Mesenteric fat pad (tissue), 1 donor: Measurements from ENCODE around the gene PDE4D. TPM values are rescaled to one million over a fixed set of nuclear protein-coding genes. Genes with fewer than 3 reads are reported as not detected.

Source experiments
- DNase-seq: peaks from one replicate; pipeline ENCODE4 v3.0.0-alpha.2; 2020; ENCODE audit warnings: low spot score
- total RNA-seq: library from RNA; stranded (reverse); fragmentation: NEBNext Ultra II Directional; extraction: Animal tissue kit (Norgen Biotek cat#: 25700); gene quantifications from one replicate; pipeline ENCODE4 v1.2.1, GENCODE V29; 2021
- donor health status: DM: yes; HTN: yes; CAD: no.

The PDE4D gene
- total RNA-seq, 1 donor from 2014 or later: 28.8 TPM

DNA sequence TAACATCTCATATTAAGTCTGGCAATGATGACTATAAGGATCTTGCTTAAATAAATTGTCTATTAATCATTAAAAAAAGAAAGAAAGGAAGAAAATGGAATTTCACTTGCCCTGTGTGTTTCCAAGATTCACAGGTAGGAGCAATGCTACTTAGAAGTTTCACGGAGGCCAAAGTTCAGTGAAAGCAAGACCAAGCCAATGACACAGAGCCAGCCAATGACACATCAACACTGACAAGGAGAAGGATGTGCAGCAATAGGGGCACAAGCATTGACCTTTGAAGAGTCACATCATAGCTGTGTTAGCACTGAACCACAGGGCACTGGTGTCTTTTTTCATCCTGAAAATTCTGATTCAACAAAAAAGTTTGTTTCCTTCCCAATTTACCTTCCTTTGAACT, 364.3 kb downstream of the PDE4D start:
- no peak for DNase-seq

DNA sequence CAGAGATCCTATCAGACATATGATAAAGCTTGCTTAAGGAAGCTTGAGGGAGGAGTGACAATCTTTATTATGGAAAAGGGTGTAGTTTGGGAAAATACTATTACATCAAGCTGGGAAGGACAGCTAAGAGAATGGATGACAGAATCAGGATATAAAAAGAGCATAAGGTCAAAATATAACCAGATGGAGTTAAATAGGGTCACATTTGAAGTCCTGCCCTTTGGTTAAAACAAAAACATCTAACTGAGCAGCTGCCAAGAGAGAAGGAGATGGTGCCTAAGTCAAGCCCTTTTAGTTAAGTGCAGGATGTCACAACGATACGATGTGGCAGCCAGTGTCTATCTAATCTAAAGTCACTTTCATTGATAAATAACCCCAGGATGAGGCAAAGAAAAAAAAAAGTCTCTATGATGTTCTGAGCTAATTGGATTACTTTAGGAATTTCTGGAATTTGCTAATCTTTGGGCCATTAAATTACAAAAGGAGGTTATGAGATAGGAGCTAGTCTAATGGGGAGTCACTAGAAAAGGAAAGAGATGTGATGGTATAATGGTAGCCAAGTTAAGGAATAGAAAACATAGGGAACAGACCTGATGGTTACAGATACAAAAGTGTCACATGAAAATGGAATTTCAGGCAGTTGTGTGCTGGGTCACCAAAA, 365.2 kb downstream of the PDE4D start:
- no peak for DNase-seq

DNA sequence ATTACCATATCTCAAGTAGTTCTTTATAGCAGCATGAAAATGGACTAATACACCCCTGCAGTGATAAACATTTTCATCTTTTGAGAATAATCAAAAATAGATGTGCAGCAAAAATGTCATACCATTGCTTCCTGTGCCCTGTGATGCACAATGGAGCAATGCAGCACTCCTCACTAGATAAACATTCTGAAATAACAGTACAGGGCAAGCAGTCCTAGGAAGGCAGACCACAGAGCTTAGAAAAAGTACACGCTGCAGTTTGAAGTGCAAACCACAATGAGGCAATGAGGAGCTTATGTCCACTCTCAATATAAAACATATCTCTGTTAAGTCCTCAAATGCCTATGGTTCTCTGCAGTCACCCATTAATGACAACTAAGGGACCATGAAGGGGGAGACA, 367.6 kb downstream of the PDE4D start:
- DNase-seq: no peak

DNA sequence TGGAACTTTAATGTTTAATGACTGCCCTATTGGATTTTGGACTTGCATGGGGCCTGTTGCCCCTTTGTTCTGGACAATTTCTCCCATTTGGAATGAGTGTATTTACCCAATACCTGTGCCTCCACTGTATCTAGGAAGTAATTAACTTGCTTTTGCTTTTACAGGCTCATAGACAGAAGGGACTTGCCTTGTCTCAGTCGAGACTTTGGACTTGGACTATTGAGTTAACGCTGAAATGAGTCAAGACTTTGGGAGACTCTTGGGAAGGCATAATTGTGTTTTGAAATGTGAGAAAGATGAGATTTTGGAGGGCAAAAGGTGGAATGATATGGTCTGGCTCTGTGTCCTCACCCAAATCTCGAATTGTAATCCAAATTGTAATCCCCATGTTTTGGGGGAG, 368.2 kb downstream of the PDE4D start:
- no peak for DNase-seq

DNA sequence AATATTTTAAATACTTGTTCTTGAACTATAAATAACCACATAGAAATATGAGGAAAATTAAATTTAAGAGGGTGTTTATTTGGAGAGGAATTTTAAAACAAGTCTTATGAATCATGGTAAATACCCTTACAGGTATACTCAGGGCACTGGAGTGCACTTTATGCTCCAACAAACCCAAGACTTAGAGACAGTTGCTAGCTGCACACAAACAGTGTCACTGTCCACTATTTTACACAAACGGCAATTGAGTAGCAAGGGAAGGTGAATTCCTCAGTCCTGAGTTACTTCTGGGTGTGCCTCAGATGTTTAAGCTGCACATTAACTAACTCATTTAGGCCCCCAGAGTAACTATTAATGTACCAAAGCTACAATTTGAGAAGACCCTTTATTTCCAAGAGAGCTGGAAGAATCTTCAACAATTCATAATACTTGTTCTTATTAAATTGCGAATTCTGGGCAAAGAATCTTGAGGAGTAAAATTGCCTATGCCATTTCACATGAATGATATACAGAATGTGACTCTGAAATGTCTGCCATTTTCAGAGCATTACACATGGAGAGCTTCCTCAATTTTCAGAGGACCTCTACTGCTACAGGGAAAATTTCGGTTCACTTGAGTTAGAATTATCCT, 371.2 kb downstream of the PDE4D start:
- DNase-seq: no peak

DNA sequence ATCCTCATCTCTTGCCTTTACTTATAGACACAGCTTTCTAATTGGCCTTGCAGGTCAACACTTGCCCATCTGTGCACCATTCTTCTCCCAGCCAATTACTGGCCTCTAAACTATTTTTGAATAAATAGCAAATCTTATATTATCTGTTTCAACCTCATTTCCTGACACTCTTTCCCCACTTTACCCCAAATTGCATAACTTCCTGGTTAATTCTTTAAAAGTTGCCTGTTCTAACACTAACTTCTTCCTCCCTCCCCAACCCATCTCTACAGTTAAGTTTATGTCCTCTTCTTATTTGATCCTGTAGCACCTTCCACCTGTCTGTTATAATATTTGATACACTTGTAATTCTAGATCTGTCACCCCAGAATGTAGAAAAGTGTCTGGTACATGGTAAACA, 372.1 kb downstream of the PDE4D start:
- no peak for DNase-seq

DNA sequence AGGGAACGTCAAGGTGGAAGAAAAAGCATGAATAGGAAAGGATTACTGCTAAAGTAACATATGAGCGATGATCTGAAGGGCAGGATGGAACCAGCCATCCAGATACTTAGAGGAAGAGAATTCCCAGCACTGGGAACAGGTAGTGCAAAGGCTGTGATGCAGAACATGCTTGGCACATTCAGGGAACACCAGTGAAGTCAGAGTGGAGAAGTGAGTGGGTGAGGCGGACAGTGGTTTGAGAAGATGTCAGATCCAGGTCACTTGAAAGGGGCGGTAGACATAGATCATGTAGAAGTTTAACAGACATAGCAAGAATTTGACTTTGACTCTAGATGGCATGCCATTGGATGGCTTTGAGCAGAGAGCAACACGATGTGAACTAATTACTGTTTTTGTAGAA, 374.2 kb downstream of the PDE4D start:
- DNase-seq: no peak

DNA sequence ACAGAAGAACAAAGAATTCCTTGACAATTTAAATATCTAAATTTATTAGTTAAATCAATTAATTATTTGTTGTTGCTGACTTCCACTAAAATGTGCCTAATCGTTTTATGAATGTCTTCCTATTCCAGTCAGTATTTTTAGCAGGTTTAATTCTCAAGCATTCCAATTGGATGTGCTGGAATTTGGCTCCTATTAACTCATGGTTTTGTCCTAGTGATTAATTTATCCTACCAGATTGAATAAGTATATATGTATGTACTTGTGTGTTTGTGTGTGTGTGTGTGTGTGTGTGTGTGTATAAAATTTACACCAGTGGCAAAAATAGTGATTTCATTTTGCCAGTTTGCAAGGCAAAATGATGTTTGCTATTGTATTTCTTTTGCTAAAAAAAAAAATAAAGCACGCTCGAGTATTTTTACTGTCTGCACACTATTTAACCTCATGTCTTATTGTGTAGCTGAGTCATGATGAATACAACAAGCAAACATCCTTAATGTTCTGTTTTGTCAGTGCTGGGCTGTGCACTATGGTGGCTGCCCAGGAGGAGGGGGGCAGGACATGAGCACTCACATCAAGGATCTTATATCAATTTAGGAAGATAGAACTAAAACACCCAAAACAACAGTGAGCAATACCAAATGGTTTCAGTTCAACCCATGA, 375.5 kb downstream of the PDE4D start:
- no peak for DNase-seq

DNA sequence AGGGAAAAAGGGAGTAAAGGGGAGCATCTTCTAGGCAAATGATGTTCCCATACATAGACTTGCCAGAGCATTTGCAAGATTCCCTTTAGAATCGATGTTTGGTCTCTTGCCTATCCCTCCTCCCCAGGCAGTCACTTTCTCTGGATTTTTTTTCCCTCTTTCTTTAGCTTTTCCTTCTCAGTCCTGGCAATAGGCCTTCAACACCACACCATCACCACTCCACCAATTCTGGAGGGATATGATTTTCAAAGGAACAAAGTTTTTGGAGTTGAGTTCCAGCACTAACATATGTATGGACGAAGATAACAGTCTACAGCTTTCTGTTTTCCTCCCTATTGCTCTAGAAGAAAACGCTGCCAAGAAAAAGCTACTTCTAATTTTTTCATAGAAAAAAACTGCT, 377.4 kb downstream of the PDE4D start:
- no peak for DNase-seq

DNA sequence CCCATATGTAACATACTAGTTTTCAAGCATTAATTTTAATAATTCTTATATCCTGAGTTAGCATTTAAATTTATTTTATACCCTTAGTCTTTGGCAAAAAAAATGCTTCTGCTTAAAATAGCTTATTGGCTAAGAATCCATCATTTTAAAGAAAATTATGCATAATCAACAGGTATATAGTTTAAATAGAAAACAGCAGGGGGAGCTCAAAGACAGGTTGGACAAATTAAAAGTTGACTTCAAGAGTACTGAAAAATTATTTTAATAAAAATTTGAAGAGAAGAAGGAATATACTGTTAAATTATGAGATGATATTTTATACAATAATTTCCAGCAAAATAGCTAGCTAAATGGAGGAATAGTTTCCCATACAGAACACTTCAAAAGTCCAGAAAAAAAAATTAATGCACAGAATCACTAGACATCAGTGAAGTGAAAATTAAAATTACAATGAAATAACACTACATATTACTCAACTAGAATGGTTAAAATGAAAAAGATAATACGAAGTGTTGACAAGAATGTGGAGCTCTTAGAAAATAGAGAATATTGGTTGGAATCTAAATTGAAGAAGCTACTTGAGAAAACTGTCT, 387.1 kb downstream of the PDE4D start:
- no peak for DNase-seq

DNA sequence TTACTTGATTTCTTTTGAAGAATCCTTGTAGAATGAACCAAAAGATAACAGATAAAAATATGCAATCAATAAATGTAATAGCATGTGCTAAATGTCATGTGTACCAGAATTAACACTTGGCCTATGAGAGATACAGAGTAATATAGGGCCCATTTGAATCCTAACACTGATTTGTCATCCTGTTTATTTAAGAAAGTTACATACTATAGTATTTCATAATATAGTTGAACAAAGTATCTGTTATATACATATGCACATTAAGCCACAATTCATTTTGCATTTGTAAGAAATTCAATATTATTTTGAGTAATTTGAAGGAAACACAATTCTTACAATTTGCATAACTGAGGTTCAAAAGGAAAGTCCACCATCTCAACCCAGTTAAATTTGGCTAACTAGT, 389.5 kb downstream of the PDE4D start:
- no peak for DNase-seq

DNA sequence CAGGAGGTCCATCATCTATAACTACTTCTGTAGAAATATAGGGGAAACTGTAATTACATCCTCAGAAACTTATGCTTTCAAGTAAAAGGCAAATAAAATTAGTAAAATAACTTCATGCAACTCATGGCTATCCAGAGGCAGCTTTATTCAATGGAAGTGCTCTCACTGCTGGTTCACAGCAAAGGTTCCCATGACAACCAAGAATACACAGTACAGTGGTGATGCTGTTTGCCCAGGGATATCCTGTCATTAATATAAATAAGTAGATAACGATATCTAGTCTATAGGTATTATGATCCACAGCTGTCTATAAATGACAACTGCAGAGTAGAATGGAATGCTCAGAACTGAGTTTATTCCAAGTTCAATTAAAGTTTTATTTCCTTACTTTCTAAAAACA, 390.3 kb downstream of the PDE4D start:
- DNase-seq: no peak

DNA sequence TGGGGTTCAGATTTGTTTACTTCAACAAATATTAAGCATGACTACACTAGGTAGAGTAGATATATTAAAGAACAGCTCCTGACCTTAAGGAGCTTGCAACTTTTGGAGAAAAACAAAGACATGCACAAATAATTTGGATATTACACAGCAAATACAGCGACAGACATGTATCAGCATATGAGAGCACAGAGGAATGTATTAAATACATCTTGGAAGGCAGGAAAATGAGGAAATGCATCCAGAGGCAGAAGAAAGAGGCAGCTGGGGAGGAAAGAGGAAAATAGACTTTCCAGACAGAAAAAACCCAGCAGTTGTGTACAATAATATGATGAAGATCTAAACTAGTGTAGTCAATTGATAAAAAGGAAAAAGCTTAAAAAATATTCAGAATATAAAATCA, 392.2 kb downstream of the PDE4D start:
- no peak for DNase-seq

DNA sequence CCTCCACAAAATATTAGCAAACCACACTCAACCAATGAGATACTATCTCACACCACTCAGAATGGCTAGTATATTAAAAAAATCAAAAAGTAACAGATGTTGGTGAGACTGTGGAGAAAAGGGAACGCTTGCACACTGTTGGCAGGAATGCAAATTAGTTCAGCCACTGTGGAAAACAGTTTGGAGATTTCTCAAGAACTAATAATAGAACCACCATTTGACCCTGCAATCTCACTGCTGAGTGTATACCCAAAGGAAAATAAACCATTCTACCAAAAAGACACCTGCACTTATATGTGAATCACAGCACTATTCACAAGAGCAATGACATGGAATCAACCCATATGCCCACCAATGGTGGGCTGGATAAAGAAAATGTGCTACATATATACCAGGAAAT, 393.5 kb downstream of the PDE4D start:
- DNase-seq: no peak

DNA sequence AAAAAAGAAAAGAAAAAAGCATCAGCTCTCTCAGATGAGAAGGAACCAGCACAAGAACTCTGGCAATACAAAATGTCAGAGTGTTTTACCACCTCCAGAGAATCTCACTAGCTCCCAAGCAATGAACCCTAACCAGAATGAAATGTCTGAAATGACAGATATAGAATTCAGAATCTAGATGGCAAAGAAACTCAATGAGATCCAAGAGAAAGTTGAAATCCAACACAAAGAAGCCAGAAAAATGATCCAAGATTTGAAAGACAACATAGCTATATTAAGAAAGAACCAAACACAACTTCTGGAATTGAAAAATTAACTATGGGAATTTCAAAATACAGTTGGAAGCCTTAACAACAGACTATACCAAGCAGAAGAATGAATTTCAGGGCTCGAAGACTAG, 396.3 kb downstream of the PDE4D start:
- DNase-seq: no peak

DNA sequence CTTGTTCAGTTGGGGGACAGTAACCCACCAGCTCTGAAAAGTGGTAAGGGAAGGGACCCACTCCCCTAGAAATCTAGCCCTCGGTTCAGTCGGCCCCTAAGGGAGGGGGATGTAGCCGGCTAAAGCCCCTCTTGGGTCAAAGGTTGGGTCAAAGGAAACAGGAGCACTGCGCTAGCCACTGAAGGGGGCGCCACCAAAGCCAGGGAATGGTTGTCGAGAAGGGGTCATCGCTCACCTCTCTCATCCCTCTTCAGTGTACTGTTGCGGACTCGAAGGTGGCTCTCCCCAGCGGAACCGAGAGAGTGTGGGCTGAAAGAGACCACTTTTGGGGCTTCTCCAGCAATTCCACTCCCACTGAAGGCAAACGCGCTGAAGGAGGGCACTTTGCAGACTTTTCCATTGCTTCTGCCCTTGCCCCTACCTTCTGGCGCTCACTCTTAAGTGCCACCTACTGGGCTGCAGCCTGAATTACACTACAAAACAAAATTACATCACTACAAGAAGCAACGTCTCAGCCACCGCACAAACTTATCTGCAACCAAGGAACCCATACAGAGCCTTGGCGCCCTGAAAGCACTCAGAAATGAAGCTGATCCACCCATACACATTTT, 396.9 kb downstream of the PDE4D start:
- DNase-seq: no peak

DNA sequence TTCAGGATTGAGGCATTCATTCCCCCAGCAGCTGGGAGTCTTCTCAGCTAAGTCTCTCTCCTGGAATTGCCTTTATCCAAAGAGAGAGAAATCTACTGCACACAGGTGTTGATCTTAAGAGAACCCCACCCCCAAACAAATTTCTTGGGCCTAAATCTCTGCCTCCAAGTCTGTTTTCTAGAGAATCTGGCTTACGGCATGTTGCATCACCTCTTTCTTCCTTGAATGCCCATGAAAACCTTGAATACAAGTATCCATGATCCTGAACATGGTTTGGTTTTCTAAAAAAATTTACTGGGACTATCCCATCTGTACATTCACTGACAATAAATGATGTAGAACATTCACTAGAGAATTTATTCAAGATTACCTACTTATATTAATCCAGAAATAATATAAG, 401.6 kb downstream of the PDE4D start:
- no peak for DNase-seq

DNA sequence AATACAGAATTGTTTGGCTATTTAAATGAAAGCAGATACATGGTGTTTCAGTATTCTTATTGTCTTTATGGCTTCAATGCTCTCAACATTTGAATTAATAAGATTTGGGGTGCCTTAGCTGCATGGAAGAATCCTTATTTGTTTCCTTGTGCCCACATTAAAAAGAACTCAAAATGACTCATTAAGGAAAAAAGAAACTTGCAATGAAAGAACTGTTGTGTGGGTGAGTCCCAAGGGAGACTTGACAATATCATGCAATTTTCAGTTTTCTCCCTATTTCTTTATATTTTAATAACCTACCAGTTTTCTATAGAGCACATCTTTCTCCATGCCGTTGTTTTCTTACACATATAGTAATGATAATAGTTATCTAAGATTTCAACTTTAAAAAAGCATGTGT, 404.0 kb downstream of the PDE4D start:
- DNase-seq: no peak

DNA sequence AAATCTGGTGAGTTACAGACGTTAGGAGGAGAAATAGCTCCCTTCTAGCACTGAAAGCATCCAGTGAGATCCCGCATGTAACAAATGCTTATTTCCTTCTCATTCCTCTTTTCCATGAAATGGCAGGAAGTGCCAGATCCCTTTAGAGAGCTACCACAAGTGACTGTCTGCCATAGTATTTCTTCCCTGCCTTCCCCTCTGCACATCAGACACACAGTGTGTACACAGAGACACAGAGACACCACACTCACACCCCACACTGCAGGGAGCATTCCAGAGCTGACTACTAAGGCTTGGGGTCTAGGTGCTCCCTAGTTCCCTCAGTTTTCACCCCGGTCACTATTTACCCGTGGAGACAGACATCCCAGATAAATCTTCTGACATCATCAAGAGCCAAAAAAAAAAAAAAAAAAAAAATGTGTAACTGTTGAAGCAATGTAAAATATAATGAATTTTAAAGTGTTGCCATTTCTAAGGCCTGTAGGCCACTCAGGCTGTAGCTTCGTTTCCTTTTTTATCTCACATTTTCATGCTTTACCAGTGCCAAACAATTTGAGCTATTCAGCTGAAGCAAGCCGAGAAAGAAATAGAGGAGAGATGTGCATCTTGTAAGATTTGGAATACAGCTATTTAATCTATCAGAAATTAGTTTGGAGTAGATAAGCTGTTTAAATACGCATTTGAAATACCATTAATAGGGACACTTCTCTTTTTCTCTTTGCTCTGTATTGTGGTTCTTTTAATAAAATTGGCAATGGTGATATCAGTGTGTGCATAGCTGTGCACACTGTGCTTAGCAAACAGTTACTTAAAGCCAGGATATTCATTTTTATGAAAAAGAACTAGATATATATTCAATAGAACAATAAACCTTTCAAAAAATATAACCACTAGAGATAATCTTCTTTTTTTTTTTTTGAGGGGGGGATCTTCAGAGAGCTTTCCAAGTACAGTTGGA, 405.5 kb downstream of the PDE4D start:
- no peak for DNase-seq

DNA sequence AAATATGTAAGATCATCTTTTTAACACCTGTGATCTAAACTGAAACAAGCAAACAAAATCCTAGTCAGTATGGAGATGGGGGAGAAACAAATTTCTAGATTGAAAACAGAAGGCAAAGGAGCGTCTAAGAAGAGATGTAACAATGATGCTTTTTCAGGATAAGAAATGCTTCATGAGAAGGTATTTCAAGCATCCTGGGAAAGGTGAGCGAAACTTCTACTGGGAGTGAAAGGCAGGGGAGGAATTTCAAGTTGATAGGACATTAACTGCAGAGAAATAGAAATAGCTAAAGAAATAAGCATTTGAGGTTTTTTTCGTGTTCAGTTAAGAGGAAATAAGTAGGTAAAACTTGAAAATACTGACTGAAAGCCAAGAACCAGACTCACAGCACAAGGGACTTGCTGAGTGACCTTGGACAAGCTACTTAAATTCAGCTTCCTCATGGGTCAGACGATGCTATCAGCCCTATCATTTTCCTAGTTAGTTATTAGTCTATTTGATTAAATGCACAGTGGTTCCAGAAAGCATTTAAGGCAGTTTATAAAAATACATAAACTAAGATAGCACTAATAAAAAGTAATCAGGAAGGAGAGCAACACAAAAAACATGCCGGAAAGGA, 406.3 kb downstream of the PDE4D start:
- no peak for DNase-seq
